Heart right ventricle (tissue), 16 donors: ENCODE measurements around the gene TXNDC17. TPM values are rescaled to one million over a fixed set of nuclear protein-coding genes. Genes with fewer than 3 reads are reported as not detected.
A peak's percentile ranks its signal among the peaks of the same experiment; 100 is the strongest.

Experiments used
- ATAC-seq, 8 donors: fragments of 200-7000 bp; cut with Tn5 transposase; one replicate each; pipeline ENCODE4 v1.9.1; 2020; ENCODE audit warnings: mild to moderate bottlenecking in 8 of 8, moderate library complexity in 8 of 8, moderate number of reproducible peaks in 1 of 8
- DNase-seq, 2 donors: peaks; one replicate each; pipeline ENCODE4 v3.0.0-alpha.2; 2020
- H3K27ac ChIP-seq, 10 donors: fragments of 200-600 bp; sonication (generic) in 2 of 10; one replicate each; pipeline versions ENCODE4 v1.5.0 to v1.8.0; 2020 to 2022; ENCODE audit warnings: mild to moderate bottlenecking in 3 of 10
- H3K27me3 ChIP-seq, 7 donors: fragments of 200-600 bp; one replicate each; pipeline ENCODE4 v1.8.0; 2021 to 2022; ENCODE audit warnings: mild to moderate bottlenecking in 2 of 7
- H3K36me3 ChIP-seq, 9 donors: fragments of 200-600 bp; sonication (generic) in 1 of 9; one replicate each; pipeline versions ENCODE4 v1.5.0 to v1.8.0; 2020 to 2022; ENCODE audit warnings: mild to moderate bottlenecking in 2 of 9
- H3K4me1 ChIP-seq, 9 donors: fragments of 200-600 bp; sonication (generic) in 1 of 9; one replicate each; pipeline versions ENCODE4 v1.5.0 to v1.8.0; 2020 to 2022; ENCODE audit warnings: mild to moderate bottlenecking in 4 of 9
- H3K4me3 ChIP-seq, 10 donors: fragments of 200-600 bp; sonication (generic) in 2 of 10; one replicate each; pipeline versions ENCODE4 v1.5.0 to v1.8.0; 2020 to 2022; ENCODE audit warnings: mild to moderate bottlenecking in 7 of 10, moderate library complexity in 2 of 10
- H3K9me3 ChIP-seq, 11 donors: fragments of 200-600 bp in 10 of 11; sonication (generic) in 2 of 11; one replicate each; pipeline versions ENCODE4 v1.5.0 to v1.8.0; 2013 to 2022; ENCODE audit warnings: mild to moderate bottlenecking in 2 of 11, control low read depth in 1 of 11, moderate library complexity in 1 of 11
- WGBS, 2 donors: extraction: QIAGEN DNeasy Blood & Tissue Kit; methylation state at CpG; one replicate each; pipeline ENCODE4 v1.1.7; 2013; ENCODE audit warnings: inconsistent platforms in 1 of 2; 5-methylcytosine and 5-hydroxymethylcytosine counted together
- intact Hi-C, 10 donors: fragments of 100-400 bp; cut with DNase I; formaldehyde crosslinking; loops; one replicate each; pipeline versions ENCODE4 v1.11.1 to v1.14.2; 2022
- polyA plus RNA-seq, 2 donors: library from polyadenylated mRNA; stranded (reverse); fragments of 200-250 nt; gene quantifications; one replicate each; pipeline ENCODE4 v1.2.3, GENCODE V29; 2013
- total RNA-seq, 10 donors: library from RNA; stranded (reverse); fragmentation: NEBNext Ultra II Directional in 3 of 10; extraction: Animal tissue kit (Norgen Biotek cat#: 25700) in 3 of 10; gene quantifications; one replicate each; pipeline versions ENCODE4 v1.2.1 to v1.2.4, GENCODE V29; 2021 to 2023
- TF ChIP-seq, protein P1 (sequence below), 9 donors: fragments of 200-600 bp; sonication (generic) in 2 of 9; IDR thresholded peaks; one replicate each; pipeline versions ENCODE4 v1.5.0 to v1.8.0; 2021 to 2022; ENCODE audit warnings: antibody characterized with exemption in 9 of 9, mild to moderate bottlenecking in 5 of 9, moderate library complexity in 1 of 9
- donor health status: Arrhythmogenic right ventricular cardiomyopathy.
- donor health status: ischemic (EF 13 %, LVEDD 7.1; RV severe dilation, severe dysfunction).
- donor health status: healthy with polysubstance abuse.
- donor health status: DM: no; HTN: yes; CAD: no.
- donor health status: DM: no; HTN: no; CAD: no.
- donor health status: ischemic (EF 25% LVEDD 6.9; RV normal size, moderate dysfunction).
- donor health status: ischemic (EF 25% LVEDD 5.7; RV mildly dilated, moderate dysfunction).
- donor health status: healthy.
- donor health status: DM: yes; HTN: yes; CAD: no.
- donor health status: Ischemic cardiomyopathy.
- donor health status: ischemic (EF 35%, LVEDD 5.7; RV mildly dilated, moderate dysfunction).
- donor health status: nonischemic (EF 11% LVEDD 7.7; RV severe dilation, severe dysfunction).
- donor health status: DM: yes; HTN: yes; CAD: no.
- donor health status: PGD.
- donor health status: ischemic (EF 29% LVEDD 5.4; RV normal size, mild dysfunction).
- donor health status: nonischemic (EF 23%, LVEDD 6.1; RV moderate dilation, normal function).

Gene TXNDC17
- total and polyA plus RNA-seq, 12 donors = 33.3 to 172 (median 43.7) TPM

GRCh38 chr17:6638046-6638908, 2.6 kb upstream of the TXNDC17 start:
- Histone ChIP-seq H3K27ac (no peak overlapping the region), H3K27me3 (no peaks in the 10 kb centered on the region), H3K4me3 (peak overlapping the region in 1 of 10 donors; percentile 92), H3K36me3 (peaks cover 0 to 33% (median 14%) of the 10 kb centered on the region in 9 donors), H3K9me3 (no peaks in the 10 kb centered on the region), H3K4me1 (peaks cover 6 to 32% (median 28%) of the 10 kb centered on the region in 9 donors)
- ATAC-seq (no peak), DNase-seq (no peak)
- intact Hi-C loops = no loop called here
- TF ChIP-seq, protein P1, sequence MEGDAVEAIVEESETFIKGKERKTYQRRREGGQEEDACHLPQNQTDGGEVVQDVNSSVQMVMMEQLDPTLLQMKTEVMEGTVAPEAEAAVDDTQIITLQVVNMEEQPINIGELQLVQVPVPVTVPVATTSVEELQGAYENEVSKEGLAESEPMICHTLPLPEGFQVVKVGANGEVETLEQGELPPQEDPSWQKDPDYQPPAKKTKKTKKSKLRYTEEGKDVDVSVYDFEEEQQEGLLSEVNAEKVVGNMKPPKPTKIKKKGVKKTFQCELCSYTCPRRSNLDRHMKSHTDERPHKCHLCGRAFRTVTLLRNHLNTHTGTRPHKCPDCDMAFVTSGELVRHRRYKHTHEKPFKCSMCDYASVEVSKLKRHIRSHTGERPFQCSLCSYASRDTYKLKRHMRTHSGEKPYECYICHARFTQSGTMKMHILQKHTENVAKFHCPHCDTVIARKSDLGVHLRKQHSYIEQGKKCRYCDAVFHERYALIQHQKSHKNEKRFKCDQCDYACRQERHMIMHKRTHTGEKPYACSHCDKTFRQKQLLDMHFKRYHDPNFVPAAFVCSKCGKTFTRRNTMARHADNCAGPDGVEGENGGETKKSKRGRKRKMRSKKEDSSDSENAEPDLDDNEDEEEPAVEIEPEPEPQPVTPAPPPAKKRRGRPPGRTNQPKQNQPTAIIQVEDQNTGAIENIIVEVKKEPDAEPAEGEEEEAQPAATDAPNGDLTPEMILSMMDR (IDR thresholded peaks at IDR 0.05) = no peak
- WGBS, 2 donors = 83 to 87% methylated on average over 24 of the region's 24 CpGs

GRCh38 chr17:6639014-6639585, 1.8 kb upstream of the TXNDC17 start:
- Histone ChIP-seq H3K4me1 (peaks cover 6 to 32% (median 28%) of the 10 kb centered on the region in 9 donors), H3K4me3 (peak overlapping the region; percentile 75 to 98 (median 86)), H3K27ac (peak overlapping the region in 2 of 10 donors; percentile 87 to 91), H3K9me3 (no peaks in the 10 kb centered on the region), H3K36me3 (peaks cover 0 to 33% (median 12%) of the 10 kb centered on the region in 9 donors), H3K27me3 (no peaks in the 10 kb centered on the region)
- ATAC-seq (no peak), DNase-seq (no peak)
- 54 to 60% methylated on average over 15 of the region's 15 CpGs for WGBS, 2 donors
- TF ChIP-seq, protein P1 (IDR thresholded peaks at IDR 0.05) = no peak
- intact Hi-C loops = no loop called here

DNA sequence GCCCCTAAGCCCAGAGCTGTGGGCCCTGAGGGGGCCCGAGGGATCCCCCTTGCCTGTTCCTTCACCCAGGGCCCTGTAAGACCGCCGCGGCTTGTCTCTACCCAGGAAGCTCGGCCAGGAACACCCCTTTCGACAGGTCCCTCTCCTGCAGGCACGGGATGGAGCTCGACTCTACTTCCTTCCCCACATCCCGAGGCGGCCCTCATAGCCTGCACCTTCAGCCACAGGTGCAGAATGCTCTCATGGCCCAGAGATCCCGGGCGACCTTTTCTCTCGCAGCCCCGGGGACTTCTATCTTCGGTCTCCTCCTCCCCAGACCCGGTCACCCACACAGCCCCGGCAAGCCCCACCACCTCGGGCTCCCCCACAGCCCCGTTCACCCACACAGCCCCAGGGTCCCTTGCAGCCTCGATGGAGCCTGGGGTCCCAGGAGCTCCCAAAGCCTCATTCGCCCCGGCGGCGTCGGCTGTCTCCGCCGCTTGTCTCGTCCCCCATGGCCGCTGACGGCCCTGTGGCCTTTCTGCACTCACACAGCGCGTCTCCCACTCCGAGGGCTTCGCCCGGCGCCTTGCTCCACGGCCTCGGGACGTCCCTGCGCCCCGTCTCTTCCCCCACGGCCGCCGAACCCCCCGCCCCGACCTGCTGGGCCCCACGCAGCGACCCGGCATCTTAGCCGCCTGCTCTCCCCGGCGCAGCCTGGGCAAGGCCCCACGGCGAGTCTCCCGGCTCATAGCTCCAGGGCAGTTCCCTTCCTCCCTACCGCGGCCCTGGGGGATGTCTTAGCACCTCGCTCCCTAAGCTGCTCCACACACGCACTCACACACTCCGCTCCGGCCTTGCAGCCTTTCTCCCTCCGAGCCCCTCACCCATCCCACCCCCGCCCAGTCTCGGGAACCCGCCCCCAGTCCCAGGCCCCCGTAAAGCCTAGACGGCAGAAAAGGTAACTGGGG, 999 bp upstream of the TXNDC17 start:
- H3K27ac ChIP-seq = peak overlapping the region; percentile 74 to 95 (median 88)
- H3K4me3 ChIP-seq = peak overlapping the region; percentile 75 to 98 (median 86)
- 1% methylated on average over 67 of the region's 67 CpGs for WGBS, 2 donors
- ATAC-seq (peak; percentile 39 to 65 (median 43)), DNase-seq (peak; percentile 21 to 32)
- peaks cover 0 to 33% (median 11%) of the 10 kb centered on the region in 9 donors for H3K36me3 ChIP-seq
- peaks cover 6 to 32% (median 28%) of the 10 kb centered on the region in 9 donors for H3K4me1 ChIP-seq
- H3K9me3 ChIP-seq = no peaks in the 10 kb centered on the region
- TF ChIP-seq, protein P1 (IDR thresholded peaks at IDR 0.05) = no peak
- intact Hi-C loops = loop anchor here in 2 of 10 donors (10.0 kb wide), 1 partner anchor 165 kb away; no protein-coding TSS in a partner anchor
- no peaks in the 10 kb centered on the region for H3K27me3 ChIP-seq
